IPS-15b (cell line): Measurements from ENCODE around the gene ITGA8.
"Not testable (repeated sequence)": the region's sequence is repeated elsewhere in the genome, so short reads cannot be mapped to it uniquely, and the experiment has no call there.

Experiments used
- H3K27me3 ChIP-seq: one replicate; pipeline ENCODE4 v1.6.1; 2013; ENCODE audit warnings: low read length; ENCODE audit not compliant: control insufficient read depth, insufficient read depth
- H3K36me3 ChIP-seq: one replicate; pipeline ENCODE4 v1.6.1; 2013; ENCODE audit warnings: low read length; ENCODE audit not compliant: control insufficient read depth, insufficient read depth
- H3K4me1 ChIP-seq: one replicate; pipeline ENCODE4 v1.6.1; 2013; ENCODE audit warnings: mild to moderate bottlenecking, low read length; ENCODE audit not compliant: control insufficient read depth, insufficient read depth
- H3K4me3 ChIP-seq: one replicate; pipeline ENCODE4 v1.5.1; 2013; ENCODE audit warnings: low read depth, low read length
- H3K9ac ChIP-seq: one replicate; pipeline ENCODE4 v1.6.1; 2013; ENCODE audit warnings: low read depth, mild to moderate bottlenecking, low read length
- H3K9me3 ChIP-seq: one replicate; pipeline ENCODE4 v1.6.1; 2013; ENCODE audit warnings: mild to moderate bottlenecking, low read length; ENCODE audit not compliant: control insufficient read depth, insufficient read depth

The ITGA8 gene

GRCh38 chr10:15541376-15541775, 178.3 kb downstream of the ITGA8 start:
- no peaks in the 10 kb centered on the region for H3K4me1 ChIP-seq
- no peak overlapping the region for H3K4me3 ChIP-seq
- H3K27me3 ChIP-seq: no peaks in the 10 kb centered on the region
- H3K9ac ChIP-seq: no peak overlapping the region
- H3K36me3 ChIP-seq: no peaks in the 10 kb centered on the region
- H3K9me3 ChIP-seq: no peaks in the 10 kb centered on the region

DNA sequence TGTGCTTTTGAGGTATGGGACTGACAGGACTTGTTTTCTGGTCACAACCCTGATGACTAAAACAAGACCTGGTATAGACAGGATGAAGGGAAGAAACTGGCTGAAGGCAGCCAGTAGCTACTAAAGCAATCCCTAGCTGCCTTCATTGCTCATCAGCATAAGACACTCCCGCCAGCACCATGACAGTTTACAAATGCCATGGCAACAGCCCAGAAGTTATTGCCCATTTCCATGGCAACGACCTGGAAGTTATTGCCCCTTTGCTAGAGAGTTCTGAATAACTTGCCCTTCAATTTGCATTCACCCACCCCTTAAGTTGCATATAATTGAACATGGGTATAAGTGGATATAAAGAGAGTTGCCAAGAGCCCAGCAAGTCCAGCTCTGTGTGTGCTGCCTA, 179.0 kb downstream of the ITGA8 start:
- no peak overlapping the region for H3K9ac ChIP-seq
- H3K9me3 ChIP-seq: no peaks in the 10 kb centered on the region
- H3K36me3 ChIP-seq: no peaks in the 10 kb centered on the region
- H3K27me3 ChIP-seq: no peaks in the 10 kb centered on the region
- no peak overlapping the region for H3K4me3 ChIP-seq
- H3K4me1 ChIP-seq: no peaks in the 10 kb centered on the region

DNA sequence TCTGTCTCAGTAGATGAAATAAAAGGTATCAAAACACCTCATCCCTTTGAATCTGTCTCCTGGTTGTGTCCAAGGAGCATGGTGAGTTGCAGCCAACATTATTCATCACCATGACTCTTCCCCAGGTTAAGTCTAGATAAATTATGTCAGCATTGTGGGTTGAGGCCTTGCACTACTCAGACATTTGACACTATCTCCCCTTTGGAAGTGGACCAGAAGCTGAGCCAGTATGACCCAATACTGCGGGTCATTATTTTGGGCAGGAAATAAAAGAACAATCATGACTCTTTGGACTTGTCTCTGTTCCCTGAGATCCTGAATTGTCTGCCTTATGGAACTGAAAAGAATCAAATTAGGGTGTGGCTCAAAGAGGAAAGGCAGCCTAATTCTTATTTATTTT, 180.5 kb downstream of the ITGA8 start:
- H3K4me3 ChIP-seq: no peak overlapping the region
- no peaks in the 10 kb centered on the region for H3K36me3 ChIP-seq
- H3K9ac ChIP-seq: no peak overlapping the region
- no peaks in the 10 kb centered on the region for H3K4me1 ChIP-seq
- no peaks in the 10 kb centered on the region for H3K9me3 ChIP-seq
- H3K27me3 ChIP-seq: no peaks in the 10 kb centered on the region

DNA sequence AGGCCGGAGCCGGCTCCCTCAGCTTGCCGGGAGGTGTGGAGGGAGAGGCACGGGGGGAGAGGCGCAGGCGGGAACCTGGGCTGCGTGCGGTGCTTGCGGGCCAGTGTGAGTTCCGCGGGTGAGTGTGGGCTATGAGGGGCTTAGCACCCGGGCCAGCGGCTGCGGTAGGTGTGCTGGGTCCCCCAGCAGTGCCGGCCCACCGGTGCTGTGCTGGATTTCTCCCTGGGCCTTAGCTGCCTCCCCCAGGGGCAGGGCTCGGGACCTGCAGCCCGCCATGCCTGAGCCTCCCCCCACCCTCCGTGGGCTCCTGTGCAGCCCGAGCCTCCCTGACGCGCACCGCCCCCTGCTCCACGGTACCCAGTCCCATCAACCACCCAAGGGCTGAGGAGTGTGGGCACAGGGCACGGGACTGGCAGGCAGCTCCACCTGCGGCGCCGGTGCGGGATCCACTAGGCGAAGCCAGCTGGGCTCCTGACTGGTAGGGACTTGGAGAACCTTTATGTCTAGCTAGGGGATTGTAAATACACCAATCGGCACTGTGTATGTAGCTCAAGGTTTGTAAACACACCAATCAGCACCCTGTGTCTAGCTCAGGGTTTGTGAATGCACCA, 184.7 kb downstream of the ITGA8 start:
- not testable (repeated sequence) for H3K9me3 ChIP-seq, H3K9ac ChIP-seq, H3K36me3 ChIP-seq, H3K4me1 ChIP-seq, H3K27me3 ChIP-seq, H3K4me3 ChIP-seq

DNA sequence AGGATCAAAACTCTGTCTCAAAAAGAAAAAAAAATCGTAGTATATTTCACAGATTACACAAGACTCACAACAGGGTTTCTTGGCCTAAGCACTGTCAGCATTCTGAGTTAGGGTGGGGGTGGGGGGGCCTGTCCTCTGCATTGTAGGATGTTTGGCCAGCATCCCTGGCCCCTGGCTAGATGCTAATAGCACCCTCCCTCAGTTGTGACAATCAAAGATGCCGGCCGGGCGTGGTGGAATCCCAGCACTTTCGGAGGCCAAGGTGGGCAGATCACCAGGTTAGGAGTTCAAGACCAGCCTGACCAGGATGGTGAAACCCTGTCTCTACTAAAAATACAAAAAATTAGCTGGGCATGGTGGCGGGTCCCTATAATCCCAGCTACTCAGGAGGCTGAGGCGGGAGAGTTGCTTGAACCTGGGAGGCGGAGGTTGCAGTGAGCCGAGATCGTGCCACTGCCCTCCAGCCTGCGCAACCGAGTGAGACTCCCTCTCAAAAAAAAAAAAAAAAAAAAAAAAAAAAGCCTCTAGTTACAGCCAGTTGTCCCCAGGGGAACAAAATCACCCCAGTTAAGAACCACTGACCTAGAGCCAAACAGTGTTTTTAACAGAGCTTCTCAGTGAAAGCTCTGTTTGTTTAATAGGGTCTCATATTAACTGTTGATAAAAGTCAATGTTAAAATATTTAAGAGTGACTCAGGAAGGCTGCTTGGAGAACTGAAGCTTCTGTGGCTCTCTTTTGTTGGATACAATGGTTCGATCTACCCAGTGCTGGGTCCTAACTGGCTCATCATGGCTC, 187.6 kb downstream of the ITGA8 start:
- H3K9ac ChIP-seq: no peak overlapping the region
- no peaks in the 10 kb centered on the region for H3K36me3 ChIP-seq
- no peak overlapping the region for H3K4me3 ChIP-seq
- no peaks in the 10 kb centered on the region for H3K27me3 ChIP-seq
- no peaks in the 10 kb centered on the region for H3K9me3 ChIP-seq
- no peaks in the 10 kb centered on the region for H3K4me1 ChIP-seq

GRCh38 chr10:15528859-15529239, 190.9 kb downstream of the ITGA8 start:
- H3K27me3 ChIP-seq: no peaks in the 10 kb centered on the region
- no peaks in the 10 kb centered on the region for H3K36me3 ChIP-seq
- H3K9ac ChIP-seq: no peak overlapping the region
- H3K4me1 ChIP-seq: no peaks in the 10 kb centered on the region
- no peaks in the 10 kb centered on the region for H3K9me3 ChIP-seq
- H3K4me3 ChIP-seq: no peak overlapping the region

DNA sequence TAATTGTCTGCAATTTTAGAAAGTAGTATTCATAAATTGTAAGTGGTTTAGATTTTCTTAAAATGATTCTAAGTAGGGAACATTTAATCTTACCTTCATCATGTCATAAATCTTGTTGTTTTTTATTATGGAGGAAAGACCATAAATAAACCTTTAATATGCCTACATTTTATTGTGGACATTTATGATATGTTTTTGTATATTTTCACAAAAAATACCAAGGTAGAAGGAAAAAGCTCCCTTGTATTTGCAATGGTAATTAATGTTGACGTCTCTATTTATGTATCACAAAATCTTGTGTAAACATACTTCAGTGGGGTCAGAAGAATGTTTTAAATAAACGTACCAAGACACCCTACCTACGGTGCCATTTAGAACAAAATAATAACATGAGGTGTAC, 193.0 kb downstream of the ITGA8 start:
- H3K9ac ChIP-seq: no peak overlapping the region
- no peaks in the 10 kb centered on the region for H3K9me3 ChIP-seq
- no peaks in the 10 kb centered on the region for H3K36me3 ChIP-seq
- H3K27me3 ChIP-seq: no peaks in the 10 kb centered on the region
- H3K4me1 ChIP-seq: no peaks in the 10 kb centered on the region
- H3K4me3 ChIP-seq: no peak overlapping the region

DNA sequence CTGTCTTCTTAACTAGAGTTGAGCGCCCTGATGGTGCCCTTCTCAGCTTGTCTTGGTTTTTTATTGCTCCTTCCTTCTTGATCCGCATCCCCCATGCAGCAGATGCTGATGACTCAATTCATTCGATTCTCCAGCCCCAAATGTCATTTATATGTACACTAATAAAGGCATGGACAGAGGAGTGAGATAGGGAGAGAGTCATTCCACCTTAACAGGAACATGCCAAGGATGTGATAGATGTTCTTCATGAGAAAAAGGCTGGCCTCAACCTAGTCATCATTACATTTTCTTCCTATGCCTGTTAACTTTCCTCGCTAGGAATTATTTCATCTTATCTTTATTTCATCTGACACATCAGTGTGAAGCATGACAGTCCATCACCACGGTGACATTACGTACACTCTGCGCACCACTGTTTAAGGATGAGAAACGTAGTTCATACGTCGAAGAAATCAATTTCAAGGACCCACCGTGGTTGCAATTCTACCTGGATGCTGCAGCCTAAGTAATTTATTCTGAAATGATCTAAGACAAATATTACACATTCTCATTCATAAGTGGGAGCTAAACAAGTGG, 198.3 kb downstream of the ITGA8 start:
- no peaks in the 10 kb centered on the region for H3K36me3 ChIP-seq
- H3K27me3 ChIP-seq: no peaks in the 10 kb centered on the region
- no peak overlapping the region for H3K4me3 ChIP-seq
- H3K9ac ChIP-seq: no peak overlapping the region
- no peaks in the 10 kb centered on the region for H3K9me3 ChIP-seq
- no peaks in the 10 kb centered on the region for H3K4me1 ChIP-seq

DNA sequence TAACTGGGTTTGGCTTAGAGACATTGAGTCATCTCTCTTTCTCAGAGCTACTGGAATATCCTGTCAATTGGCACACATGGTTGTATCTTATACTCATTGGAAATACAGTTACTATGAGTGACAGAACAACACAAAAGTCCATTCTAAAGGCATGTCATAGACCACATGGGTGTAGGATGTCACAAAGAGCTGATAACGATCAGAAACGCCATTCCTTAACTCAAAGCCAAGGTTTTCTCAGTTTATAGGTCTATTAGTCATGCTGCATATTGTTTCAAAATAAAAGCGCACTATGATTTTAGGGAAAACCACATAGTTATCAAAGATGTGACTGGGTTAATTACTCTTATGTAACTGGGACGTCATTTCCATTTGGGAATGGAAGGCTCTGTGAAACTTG, 201.5 kb downstream of the ITGA8 start:
- no peaks in the 10 kb centered on the region for H3K36me3 ChIP-seq
- H3K4me1 ChIP-seq: no peaks in the 10 kb centered on the region
- H3K9ac ChIP-seq: no peak overlapping the region
- no peaks in the 10 kb centered on the region for H3K9me3 ChIP-seq
- no peak overlapping the region for H3K4me3 ChIP-seq
- no peaks in the 10 kb centered on the region for H3K27me3 ChIP-seq

DNA sequence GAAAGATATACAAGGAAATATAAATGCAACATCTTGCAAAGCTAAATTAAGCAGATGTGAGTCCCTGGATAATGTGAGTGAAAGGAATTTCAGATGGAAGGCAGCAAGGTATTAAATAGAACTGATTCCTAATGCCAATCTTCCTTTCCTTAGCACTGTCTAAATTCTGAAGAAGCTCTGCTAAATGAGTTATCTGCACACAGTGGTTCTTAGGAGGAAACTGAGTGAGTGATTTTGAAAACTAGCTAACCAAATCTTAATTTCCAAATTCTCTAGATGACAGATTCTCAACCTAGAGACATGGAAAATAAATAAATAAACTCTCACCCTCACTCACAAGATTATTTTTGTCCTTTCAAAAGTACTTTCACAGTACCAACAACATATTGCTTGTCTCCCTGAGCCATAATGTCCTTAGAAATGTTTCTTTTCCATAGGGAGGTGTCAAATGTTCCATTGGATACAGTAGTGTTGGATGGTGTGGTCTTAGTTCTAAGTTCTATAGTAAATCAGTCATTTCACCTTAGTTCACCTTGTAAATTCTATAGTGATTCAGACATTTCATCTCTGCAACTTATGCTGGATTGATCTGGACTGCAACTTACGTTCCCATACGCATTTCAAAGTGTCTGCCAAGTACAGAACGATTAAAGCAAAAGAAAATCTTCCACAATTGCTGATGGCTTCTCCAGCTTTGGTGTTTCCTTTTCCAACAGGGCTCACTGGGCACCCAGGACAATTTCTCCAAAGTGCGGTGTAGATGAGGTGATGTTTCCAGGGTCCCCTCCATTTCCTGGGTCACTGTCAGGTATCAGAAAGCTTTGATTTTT, 203.3 kb downstream of the ITGA8 start:
- no peaks in the 10 kb centered on the region for H3K27me3 ChIP-seq

GRCh38 chr10:15515202-15515601, 204.5 kb downstream of the ITGA8 start:
- H3K9me3 ChIP-seq: no peaks in the 10 kb centered on the region
- H3K27me3 ChIP-seq: no peaks in the 10 kb centered on the region
- H3K9ac ChIP-seq: no peak overlapping the region
- H3K4me3 ChIP-seq: no peak overlapping the region
- no peaks in the 10 kb centered on the region for H3K4me1 ChIP-seq
- no peaks in the 10 kb centered on the region for H3K36me3 ChIP-seq

More for the DNA sequence above, 203.3 kb downstream of the ITGA8 start:
- no peaks in the 10 kb centered on the region for H3K36me3 ChIP-seq
- H3K4me1 ChIP-seq: no peaks in the 10 kb centered on the region
- H3K4me3 ChIP-seq: no peak overlapping the region
- H3K9me3 ChIP-seq: no peaks in the 10 kb centered on the region
- H3K9ac ChIP-seq: no peak overlapping the region
